Measurements from ENCODE around the gene ITGAD. TPM values are rescaled to one million over a fixed set of nuclear protein-coding genes. Genes with fewer than 3 reads are reported as not detected.
A peak's percentile ranks its signal among the peaks of the same experiment; 100 is the strongest.

Gene ITGAD
- total and polyA plus RNA-seq, 2 of the 13 experiments (the other 11 are each of a cell fraction or from before 2014, with no cell fraction given), result not detected

- TF ChIP-seq STAG1 (CRISPR knock-in tag; IDR thresholded peaks at IDR 0.05) (peak; percentile 88), RFX3 (CRISPR knock-in tag; IDR thresholded peaks at IDR 0.05) (no peak), PCBP1 (IDR thresholded peaks at IDR 0.05; ENCODE audit: borderline replicate concordance, low read depth, low read length) (no peak), ZNF850 (CRISPR knock-in tag; conservative IDR thresholded peaks at IDR 0.05) (no peak), NFE2L1 (CRISPR knock-in tag; IDR thresholded peaks at IDR 0.05; ENCODE audit: borderline replicate concordance) (no peak), HOXA3 (CRISPR knock-in tag; IDR thresholded peaks at IDR 0.05) (0 out of 2 replicates have a peak, but pooled peaks have one; percentile 18), DNMT1 (CRISPR knock-in tag; IDR thresholded peaks at IDR 0.05) (no peak), ZSCAN21 (CRISPR knock-in tag; IDR thresholded peaks at IDR 0.05; ENCODE audit: borderline replicate concordance) (peak; percentile 46; the same call in 1 of the 2 replicates), FIP1L1 (IDR thresholded peaks at IDR 0.05; ENCODE audit: borderline replicate concordance, insufficient read depth, low read depth, low read length) (no peak), ZFP82 (CRISPR knock-in tag; IDR thresholded peaks at IDR 0.05; ENCODE audit: borderline replicate concordance) (no peak), ZNF382 (CRISPR knock-in tag; IDR thresholded peaks at IDR 0.05; ENCODE audit: borderline replicate concordance) (no peak), CCDC6 (CRISPR knock-in tag; IDR thresholded peaks at IDR 0.05) (no peak), HDAC2 (CRISPR knock-in tag; IDR thresholded peaks at IDR 0.05) (no peak), MTF2 (CRISPR knock-in tag; IDR thresholded peaks at IDR 0.05; ENCODE audit: borderline replicate concordance) (no peak), ZNF230 (CRISPR knock-in tag; IDR thresholded peaks at IDR 0.05) (no peak), ZNF580 (CRISPR knock-in tag; IDR thresholded peaks at IDR 0.05; ENCODE audit: borderline replicate concordance, low read depth) (0 out of 2 replicates have a peak, but pooled peaks have one; percentile 45), NONO (IDR thresholded peaks at IDR 0.05) (no peak), NONO (CRISPR knock-in tag; conservative IDR thresholded peaks at IDR 0.05) (no peak), ZFP37 (CRISPR knock-in tag; IDR thresholded peaks at IDR 0.05; ENCODE audit: borderline replicate concordance) (no peak), RAD21 (CRISPR knock-in tag; IDR thresholded peaks at IDR 0.05) (peak; percentile 75)
- TF ChIP-seq, protein P1, sequence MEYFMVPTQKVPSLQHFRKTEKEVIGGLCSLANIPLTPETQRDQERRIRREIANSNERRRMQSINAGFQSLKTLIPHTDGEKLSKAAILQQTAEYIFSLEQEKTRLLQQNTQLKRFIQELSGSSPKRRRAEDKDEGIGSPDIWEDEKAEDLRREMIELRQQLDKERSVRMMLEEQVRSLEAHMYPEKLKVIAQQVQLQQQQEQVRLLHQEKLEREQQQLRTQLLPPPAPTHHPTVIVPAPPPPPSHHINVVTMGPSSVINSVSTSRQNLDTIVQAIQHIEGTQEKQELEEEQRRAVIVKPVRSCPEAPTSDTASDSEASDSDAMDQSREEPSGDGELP (IDR thresholded peaks at IDR 0.05; ENCODE audit: borderline replicate concordance, low read depth), result peak; percentile 86
- TF ChIP-seq, protein P2, sequence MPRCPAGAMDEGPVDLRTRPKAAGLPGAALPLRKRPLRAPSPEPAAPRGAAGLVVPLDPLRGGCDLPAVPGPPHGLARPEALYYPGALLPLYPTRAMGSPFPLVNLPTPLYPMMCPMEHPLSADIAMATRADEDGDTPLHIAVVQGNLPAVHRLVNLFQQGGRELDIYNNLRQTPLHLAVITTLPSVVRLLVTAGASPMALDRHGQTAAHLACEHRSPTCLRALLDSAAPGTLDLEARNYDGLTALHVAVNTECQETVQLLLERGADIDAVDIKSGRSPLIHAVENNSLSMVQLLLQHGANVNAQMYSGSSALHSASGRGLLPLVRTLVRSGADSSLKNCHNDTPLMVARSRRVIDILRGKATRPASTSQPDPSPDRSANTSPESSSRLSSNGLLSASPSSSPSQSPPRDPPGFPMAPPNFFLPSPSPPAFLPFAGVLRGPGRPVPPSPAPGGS (CRISPR knock-in tag; IDR thresholded peaks at IDR 0.05), result no peak
- TF ChIP-seq, protein P3, sequence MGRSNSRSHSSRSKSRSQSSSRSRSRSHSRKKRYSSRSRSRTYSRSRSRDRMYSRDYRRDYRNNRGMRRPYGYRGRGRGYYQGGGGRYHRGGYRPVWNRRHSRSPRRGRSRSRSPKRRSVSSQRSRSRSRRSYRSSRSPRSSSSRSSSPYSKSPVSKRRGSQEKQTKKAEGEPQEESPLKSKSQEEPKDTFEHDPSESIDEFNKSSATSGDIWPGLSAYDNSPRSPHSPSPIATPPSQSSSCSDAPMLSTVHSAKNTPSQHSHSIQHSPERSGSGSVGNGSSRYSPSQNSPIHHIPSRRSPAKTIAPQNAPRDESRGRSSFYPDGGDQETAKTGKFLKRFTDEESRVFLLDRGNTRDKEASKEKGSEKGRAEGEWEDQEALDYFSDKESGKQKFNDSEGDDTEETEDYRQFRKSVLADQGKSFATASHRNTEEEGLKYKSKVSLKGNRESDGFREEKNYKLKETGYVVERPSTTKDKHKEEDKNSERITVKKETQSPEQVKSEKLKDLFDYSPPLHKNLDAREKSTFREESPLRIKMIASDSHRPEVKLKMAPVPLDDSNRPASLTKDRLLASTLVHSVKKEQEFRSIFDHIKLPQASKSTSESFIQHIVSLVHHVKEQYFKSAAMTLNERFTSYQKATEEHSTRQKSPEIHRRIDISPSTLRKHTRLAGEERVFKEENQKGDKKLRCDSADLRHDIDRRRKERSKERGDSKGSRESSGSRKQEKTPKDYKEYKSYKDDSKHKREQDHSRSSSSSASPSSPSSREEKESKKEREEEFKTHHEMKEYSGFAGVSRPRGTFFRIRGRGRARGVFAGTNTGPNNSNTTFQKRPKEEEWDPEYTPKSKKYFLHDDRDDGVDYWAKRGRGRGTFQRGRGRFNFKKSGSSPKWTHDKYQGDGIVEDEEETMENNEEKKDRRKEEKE (IDR thresholded peaks at IDR 0.05), result no peak
- TF ChIP-seq, protein P4, sequence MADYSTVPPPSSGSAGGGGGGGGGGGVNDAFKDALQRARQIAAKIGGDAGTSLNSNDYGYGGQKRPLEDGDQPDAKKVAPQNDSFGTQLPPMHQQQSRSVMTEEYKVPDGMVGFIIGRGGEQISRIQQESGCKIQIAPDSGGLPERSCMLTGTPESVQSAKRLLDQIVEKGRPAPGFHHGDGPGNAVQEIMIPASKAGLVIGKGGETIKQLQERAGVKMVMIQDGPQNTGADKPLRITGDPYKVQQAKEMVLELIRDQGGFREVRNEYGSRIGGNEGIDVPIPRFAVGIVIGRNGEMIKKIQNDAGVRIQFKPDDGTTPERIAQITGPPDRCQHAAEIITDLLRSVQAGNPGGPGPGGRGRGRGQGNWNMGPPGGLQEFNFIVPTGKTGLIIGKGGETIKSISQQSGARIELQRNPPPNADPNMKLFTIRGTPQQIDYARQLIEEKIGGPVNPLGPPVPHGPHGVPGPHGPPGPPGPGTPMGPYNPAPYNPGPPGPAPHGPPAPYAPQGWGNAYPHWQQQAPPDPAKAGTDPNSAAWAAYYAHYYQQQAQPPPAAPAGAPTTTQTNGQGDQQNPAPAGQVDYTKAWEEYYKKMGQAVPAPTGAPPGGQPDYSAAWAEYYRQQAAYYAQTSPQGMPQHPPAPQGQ (CRISPR knock-in tag; IDR thresholded peaks at IDR 0.05; ENCODE audit: borderline replicate concordance), result no peak
These were observed 10.5 kb upstream of the ITGAD start (continued) for GRCh38 chr16:31382485-31383161.

Measured in HepG2 (cell line).